ENCODE data around the gene DCBLD2. TPM values are rescaled to one million over a fixed set of nuclear protein-coding genes. Genes with fewer than 3 reads are reported as not detected.

The DCBLD2 gene
- total RNA-seq, 1 donor from 2014 or later = 23.2 TPM

DNA sequence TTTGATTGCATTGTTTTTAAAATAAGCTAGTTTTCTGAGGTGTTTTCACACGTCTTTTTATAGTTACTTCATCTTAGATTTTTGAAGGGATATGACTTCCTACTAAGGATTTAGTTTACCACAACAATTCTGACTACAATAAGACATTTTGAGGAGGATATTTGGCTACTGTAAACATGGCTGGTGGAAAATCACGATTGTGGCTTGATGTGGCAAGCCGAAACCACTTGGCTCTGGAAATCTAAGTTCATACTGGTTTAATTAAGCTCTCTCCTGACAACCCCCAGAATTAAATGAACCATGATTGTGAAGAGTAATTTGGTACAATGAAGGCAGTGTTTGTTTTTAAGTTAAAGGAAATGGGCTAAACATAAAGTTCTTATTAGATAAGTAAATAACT, 107.5 kb downstream of the DCBLD2 start:
- DNase-seq (ENCODE audit: low spot score) = no peak

DNA sequence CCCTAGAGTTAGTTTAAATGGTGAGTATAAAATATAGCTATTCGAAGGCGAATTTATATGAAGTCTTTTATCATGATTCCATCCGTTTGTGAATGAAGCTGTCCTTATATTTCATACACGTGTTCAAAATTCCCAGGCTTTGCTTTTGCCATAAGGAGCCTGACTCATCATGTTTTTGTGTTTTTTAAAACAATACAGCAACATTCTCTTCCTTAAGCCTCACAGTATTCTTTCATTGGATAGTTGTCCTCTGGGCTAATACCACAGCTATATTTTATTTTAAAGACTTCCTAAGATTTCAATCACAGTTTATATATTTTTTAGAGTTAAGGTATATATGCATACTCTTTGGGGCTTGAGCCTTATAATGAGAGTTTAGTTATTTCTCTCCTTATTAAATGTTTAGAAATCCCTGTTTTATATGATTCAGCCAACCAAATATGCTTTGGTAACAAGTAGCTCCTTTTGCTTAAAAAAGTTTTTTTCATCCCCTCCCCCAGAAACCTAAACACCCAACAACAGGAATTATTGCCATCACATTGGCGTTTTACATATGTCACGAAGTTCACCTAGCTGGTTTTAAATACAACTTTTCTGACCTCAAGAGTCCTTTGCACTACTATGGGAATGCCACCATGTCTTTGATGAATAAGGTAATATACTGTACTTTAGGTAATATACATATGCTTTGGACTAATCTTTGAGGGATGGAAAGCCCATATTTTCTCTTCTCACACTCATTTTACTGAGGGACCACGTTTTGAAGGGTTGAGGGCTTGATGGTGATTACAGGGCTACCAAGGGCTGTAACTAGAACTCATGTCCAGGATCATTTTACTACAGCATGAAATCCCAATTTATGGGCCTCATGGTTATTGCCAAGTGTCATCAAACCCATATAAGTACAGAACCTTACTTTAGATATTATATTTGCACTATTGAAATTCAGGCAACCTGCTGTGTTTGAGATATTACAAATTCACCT, 109.9 kb downstream of the DCBLD2 start:
- DNase-seq (ENCODE audit: low spot score) = no peak

DNA sequence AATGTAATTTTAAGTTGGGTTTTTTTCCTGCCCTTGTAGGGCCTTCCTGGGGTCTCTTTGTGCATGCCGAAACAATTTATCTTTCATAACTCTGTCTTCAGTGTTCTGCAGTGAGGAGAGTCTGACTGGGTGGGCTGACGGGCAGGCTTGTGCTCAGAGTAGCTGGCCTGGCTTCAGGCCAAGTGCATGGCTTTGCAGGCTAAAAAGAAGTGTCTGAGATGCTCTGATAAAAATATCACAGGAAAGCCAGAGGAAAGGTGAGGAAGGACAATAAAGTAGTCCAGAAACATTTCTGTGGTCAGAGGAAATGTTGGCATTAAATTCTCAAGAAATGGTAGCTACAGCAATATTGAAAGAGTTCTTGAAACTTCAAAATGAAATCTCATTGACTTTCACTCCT, 112.8 kb downstream of the DCBLD2 start:
- DNase-seq (ENCODE audit: low spot score) = no peak

DNA sequence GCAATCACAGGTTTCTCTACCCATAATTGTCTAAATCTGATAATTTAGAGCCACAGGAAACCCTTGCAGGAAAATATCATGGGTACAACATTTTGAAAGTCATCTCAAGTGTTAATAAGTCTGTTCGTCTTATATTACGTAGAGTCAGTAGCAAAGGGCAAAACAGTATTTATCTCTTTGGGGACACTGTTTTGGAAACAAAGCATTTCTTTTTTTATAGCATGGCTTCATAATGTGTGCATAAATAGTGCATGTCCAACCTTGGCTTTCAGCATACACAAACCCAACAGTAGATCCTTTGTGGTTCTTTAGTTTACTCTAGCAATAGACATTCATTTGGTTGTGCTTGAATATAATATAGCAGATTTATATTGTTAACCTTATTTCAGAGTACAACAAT, 114.3 kb downstream of the DCBLD2 start:
- DNase-seq (ENCODE audit: low spot score) = no peak

DNA sequence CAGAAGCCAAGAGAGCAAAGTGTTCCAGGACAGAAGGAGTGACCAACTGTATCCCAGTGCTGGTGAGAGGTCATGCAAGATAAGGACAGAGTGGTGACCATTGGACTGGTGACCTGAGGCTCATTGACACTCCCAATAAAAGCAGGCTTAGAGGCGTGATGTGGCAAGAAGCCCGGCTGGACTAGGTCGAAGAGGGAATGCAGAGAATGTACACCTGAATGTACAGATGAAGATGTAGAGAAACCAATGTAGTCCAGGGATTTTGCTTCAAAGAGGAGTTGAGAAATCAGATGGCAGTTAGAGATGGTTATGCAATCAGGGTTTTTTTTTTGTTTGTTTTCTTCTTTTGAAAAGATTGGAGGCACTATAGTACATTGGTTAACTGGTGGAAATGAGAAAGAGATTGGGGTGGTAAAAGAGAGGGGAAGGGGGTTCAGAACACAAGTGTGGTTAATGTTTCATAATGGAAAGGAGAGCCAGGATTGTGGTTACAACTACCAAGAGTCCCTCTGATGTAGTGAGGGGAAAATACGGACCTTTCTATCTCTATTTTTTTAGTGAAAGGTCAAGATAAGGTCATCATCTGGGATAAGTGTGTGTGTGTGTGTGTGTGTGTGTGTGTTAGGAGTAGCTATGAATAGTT, 115.0 kb downstream of the DCBLD2 start:
- no peak for DNase-seq (ENCODE audit: low spot score)

DNA sequence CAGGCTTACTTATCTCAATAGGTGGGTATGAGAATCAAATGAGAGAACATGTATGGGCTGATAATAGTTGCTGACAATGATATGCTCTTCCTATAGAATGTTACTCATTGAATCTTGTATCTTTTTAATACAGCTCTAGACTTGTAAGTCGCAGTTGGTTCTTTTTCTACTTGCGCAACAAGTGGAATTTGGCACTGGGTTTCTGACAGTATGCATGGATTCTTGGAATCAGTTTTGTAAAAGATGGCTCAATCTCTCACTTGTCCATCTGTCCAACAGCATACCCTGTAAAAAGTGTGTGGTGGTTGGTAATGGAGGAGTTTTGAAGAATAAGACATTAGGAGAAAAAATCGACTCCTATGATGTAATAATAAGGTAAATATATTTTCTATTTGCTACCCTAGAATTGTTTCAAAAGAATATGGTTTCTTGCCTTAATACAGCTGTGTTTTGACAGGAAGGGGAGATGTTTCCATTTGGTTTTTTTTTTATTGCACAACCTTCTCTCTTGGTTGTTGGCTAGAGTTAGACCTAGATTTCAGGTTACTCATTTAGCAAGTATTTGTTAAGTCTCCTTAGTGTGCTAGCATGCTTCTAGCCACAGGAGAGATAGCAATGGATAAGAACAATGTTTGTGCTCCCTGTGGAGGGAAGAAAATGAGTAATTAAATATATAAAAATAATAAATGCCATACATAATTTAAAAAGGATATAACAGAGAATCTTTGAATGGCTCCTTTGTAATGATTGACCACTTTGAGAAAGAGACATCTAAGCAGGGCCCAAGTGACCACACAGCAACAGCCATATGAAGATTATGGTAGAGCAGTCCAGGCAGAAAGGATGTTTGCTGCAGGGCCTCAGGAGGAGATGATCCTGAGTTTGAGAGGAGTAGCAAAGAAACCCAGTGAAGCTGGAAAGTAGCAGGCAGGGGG, 116.6 kb downstream of the DCBLD2 start:
- DNase-seq (ENCODE audit: low spot score) = no peak

DNA sequence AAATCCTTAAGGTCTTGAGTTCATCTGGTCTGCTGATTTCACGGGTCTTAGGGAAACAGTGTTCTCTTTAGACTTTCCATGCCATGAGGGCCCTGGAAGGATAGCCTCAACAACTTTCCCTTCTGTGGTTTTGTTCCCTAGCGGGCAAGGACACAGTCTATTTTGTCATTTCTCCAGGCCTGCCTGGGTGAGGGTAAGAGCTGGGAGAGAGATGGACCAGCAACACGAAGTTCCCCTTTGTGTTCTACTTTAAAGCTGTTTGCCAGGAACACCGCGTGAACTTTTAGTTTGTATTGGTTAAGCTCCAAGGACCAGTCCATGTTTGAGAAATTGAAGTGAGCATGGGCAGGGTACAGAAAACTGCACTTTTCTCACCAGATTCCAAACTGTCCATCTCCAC, 117.5 kb downstream of the DCBLD2 start:
- no peak for DNase-seq (ENCODE audit: low spot score)

DNA sequence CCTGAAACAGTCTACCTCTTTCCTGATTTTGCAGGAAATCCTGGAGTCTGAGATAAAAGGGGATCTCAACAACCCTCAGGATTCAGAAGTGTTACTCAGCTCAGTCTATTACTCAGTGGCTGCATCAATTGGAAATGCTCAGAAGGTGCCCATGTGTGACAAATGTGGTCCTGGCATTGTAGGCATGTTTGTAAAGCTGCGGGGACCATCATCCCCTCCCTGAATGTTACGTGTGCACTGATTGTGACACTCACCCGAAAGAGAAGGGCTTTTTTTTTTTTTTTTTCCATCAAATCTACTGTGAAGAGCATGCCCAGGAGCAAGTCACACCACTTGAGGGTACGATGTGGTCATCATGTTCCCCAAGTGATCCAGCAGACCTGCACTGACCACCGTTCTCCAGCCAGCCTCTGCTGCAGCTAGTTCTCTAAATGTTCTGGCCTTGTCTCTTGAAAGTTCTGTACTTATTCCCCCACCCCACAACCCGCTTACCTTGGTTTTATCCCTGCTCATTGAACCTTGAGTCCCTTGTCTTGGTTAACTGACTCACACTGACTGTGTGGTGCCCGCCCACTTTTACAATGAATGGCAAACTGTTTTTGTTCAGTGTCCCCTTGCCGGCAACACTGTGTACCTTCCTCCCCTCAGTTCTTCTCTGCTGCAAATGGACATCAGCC, 118.5 kb downstream of the DCBLD2 start:
- no peak for DNase-seq (ENCODE audit: low spot score)

DNA sequence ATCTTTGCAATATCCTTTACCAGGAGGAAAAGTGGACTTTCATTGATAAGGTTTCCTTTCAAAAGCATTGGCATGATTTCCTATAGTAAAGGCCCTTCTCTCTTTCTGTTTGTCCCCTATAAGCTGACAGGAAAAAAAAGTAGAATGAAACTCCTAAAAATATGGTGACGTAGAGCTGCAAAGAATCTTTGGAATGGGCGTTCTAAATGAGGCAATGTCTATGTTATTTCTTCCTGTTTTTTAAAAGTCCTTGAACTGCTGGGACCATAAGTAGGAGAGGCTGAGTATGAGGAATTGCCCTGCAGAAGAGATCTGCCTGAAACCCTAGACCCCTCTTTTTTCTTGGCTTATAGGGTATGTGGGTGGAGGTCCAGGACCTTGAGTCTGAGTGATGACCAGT, 121.2 kb downstream of the DCBLD2 start:
- DNase-seq (ENCODE audit: low spot score) = no peak

DNA sequence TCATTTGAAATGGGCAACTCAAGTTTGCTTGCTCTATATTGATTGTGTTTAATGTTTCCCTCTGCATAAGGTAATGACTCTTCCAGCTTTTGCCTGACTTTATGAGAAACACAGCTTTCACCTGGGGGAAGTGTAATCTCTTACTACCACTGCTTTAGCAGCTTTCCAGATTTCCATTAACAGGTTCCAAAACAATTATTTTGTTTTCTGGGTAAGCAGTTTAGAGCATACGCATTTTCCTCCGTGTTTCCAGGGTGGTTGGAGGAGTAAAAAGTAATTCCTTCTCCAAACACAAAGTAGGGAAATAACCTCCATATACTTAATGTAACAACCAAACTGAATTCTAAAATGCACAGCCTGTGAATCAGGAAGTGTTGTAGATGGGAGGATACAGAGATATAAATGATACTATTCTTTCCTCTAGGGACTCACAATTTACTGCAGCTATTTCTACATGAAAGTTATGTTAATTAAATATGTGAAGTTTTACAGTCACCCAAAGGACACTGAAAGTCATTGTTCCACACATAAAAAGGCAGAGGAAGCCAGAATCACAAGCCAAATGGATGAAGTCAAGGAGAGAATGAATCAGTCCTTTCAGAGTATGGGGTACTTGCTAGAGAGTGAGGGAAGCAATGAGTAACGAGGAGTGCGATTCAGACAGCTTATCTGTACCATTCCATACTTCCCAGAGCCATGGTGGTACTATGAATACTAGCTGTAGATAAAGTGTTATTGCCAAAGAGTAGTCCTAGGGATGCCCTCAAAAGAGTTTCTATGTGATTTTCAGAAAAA, 121.8 kb downstream of the DCBLD2 start:
- DNase-seq (ENCODE audit: low spot score) = no peak

DNA sequence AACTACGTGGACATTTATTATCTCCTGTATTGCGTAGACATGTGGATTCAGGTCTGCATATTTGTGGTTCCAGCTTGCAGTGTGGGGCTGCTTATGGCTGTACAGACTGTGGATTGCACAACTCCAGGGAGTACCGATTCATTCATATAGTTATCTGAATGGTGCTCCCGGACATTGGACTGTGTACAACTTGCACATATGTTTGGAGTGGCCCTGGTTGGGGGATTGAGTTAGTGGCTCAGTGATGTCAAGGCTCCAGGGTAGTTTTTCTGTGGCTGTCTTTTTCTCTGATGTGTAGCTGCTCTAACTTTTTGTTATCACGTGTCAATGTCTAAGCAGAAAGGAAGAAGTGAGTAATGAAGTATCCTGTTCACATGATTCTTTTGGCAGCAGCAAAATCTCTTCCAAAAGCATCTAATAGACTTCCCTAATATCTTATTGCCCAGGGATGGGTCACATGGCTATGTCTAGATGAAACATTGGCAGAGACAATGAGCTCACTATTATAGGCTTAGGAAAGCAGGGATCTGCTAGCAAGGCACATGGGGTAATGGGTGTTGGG, 122.6 kb downstream of the DCBLD2 start:
- DNase-seq (ENCODE audit: low spot score) = no peak

DNA sequence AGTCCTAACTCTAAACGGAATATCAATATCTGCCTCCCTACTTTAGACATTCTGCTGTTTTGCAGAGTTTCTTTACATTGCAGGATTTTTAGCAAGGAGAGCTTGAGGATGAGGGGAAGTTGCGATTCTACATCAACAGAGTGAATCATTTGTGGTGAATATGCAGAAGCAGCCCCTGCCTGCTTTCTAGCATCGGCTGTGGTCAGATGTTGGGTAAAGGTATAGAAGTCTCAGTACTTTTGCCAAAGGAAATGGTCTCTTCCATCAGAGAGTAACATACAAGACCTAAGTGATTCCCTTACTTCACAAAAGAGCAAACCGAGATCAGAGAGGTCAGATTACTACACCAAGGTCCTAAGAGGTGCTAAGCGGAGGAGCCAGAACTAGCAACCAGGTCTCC, 123.1 kb downstream of the DCBLD2 start:
- DNase-seq (ENCODE audit: low spot score) = no peak

DNA sequence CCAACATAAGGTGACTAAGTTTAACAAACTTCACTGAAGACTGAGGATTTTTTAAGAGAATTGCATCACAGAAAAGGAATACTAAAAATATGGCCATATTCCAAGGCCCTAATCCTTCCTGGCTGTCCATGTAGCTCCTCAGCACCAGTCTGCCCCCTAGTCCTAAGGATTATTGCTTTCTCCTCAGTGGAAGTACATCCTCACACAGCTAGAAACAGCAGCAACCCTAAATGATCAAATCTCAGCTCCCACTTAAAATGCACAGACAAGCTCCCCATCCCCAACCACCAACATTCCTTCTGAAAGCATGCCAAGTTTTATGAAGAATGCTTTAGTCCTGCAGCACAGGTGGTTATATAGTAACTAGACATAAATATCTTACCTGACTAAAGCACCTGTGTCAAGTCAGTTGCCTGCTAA, 123.7 kb downstream of the DCBLD2 start:
- no peak for DNase-seq (ENCODE audit: low spot score)

DNA sequence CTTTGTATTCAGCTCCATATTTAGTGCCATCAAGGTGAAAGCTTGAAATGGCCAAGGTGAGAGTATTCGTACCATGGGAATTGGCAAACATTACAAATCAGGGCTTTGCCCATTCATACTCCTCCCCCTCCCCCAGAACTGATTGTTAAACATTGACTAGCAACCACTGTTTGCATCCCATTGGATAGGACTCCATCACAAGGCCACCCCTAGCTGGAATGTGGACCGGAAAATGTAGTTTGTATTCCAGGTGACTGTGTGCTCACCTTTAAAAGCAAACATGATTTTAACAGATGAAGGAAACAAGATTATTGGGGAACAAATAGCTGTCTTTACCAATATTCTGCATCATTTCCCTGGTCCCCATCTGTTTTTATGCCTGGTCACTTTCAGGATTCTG, 124.2 kb downstream of the DCBLD2 start:
- no peak for DNase-seq (ENCODE audit: low spot score)

DNA sequence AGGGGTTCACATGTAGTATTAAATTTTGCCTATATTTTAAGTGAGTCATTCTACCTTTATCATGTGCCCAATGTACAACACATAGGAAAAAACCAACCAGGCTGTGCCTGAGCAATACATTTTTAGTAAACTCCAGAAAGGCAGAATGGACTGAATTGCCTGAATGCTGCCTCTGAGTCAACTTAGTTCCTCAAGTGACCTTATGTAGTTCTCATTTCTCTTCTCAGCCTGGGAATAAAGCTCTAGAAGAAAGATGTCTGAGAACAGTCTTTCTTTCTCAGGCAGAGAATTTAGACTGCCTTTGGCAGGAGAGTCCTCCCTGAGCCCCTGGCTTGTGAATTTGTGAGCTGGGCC, 125.4 kb downstream of the DCBLD2 start:
- DNase-seq (ENCODE audit: low spot score) = no peak

DNA sequence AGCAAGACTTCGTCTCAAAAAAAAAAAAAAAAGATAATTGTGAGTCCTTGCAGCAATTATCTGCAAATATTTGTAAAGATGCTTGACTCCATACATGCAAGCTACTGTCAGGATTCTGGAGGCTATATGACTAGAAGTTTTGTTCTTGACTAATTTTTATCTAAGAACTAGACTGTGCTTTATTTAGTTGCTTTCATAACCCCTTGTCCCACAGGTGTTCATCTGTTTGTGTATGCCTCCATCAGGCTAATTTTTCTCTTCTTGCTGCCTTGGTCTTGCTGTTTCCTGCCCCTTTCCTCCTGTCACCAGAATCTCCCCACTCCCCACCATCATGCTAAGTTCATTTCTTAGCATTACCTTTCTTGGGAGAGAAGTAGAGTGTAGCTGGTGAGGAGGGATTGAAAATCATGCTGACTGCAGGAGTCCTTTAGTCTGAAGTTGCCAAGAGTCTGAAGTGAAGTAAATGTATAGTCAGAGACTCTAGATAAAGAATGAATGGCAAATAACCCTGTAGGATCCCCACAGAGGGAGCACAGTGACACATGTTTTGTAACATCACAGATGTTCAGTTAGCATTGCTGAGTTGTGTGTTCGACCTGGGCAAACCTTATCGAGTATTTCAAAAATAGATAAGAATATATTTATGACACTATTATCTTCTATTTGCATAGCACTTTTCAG, 125.9 kb downstream of the DCBLD2 start:
- DNase-seq (ENCODE audit: low spot score) = no peak

DNA sequence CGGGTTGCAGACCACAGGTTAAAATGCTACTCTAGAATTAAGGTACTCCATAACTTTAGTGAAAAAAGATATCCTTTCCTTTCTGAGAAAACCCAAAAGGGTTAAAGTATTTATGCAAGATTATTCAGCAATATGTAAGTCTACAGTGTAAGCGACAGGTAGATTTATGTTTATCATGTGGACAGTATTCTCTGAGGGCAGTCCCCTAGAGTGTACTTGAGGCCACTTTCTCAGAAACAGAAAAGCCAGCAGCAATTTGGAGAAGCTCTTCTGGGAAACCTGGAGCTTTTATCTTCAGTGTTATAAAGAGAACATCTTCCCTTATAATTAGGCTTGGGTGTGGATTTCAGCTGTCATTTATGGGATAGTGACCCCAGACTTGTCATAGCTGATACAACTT, 129.5 kb downstream of the DCBLD2 start:
- no peak for DNase-seq (ENCODE audit: low spot score)

DNA sequence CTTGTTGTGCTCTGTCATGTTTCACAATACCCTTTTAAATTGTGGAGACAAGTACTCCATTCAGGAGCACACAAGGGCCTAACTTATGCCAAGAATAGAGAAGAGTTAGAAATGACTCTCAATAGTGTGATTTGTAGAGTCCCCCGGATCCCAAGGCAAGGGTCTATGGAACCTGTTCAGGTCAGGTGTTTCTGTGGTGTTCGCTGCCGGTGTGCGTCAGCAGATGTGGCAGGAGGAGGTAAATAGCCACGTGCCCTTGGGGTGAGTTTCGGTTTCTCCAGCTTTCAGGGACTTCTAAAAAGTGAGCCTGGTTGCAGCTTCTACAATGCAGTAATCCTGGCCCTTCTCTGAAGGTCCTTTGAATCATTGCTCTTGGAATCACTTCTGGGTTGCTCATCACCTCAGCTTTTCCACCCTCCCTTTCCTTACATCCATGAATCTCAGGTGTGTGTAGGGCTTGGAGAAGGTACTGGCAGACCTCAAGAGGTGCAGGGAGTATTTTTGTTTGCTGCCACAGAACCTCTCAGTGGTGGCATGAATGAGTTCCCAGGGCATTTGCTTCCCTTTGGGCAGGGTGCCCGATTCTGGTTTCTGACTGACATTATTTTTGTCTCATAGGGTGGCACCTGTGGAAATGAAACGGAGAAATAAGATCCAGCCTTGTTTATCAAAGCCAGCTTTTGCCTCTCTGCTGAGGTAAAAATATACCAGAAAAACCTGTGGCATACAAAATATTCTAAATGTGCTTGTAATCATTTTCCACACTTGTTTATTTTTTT, 131.0 kb downstream of the DCBLD2 start:
- DNase-seq (ENCODE audit: low spot score) = no peak

DNA sequence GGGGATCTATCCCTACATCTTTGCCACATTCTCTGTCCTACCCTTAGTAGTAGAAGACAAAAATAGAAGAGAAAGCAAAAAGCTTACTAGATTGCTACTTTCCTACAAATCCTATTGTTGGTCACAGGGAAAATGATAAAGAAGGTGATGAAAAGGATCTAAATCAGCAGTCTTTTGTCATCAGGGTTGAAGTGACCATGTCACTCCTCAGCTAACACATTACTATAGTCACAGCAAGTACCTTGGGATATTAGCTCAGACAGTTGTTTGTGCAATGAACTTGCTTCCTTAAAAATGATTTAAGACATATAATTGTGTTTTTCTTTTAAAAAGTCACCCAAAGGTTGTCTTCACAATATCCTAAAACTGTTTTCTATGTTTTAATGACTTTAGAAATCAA, 132.0 kb downstream of the DCBLD2 start:
- no peak for DNase-seq (ENCODE audit: low spot score)
